ENCODE data around the gene NDUFB8.
A peak's percentile ranks its signal among the peaks of the same experiment; 100 is the strongest.
"Not testable (repeated sequence)": the region's sequence is repeated elsewhere in the genome, so short reads cannot be mapped to it uniquely, and the experiment has no call there.

NDUFB8 gene

DNA sequence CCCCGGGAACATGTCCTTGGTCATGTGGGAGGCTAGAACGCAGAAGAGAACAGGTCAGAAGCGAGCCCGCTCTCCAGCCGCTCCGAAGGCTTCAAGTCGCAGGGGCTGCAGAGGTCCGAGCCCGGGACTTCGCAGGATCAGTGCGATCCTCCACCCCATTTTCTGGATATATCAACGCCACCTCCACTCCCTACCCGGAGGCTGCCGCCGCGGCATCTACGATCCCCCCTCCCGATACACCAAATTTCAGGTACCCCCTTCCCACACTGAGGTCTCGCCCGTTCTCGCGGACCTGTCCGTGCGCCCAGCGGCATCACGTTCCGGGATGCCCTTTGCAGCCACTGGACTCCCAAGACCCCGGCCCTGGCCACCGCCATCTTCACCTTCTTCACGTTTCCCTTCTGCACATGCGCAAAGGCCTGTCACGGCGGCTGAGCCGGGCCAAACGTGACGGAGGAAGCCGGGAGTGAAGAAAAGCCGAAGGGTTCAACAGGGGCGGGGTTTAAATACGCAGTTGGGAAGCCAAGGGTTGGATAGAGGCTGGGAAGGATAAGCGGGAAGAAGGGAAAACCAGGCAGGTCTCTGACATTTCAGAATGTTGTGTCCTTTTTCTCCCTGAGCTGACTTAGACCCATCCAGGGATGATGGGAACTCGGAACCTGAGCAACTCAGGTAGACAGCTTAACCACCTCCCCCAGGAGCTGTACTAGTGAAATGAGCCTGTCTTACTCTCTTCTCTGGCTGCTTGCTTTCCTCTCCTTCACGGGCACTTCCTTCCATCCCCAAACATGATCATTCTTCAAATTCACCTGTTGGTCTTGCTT lies at the start of gene NDUFB8:
TSS of gene NDUFB8 (minus strand) at position 397 of the 824 bp plus-strand sequence. CDS start at position 377, 20 bp downstream.
- peak; percentile 69 to 82 for DNase-seq

GRCh38 chr10:100576282-100576635 lies 46.6 kb upstream of the NDUFB8 start:
- no peak for DNase-seq

GRCh38 chr10:100575585-100576281 lies 46.1 kb upstream of the NDUFB8 start:
- DNase-seq = no peak

DNA sequence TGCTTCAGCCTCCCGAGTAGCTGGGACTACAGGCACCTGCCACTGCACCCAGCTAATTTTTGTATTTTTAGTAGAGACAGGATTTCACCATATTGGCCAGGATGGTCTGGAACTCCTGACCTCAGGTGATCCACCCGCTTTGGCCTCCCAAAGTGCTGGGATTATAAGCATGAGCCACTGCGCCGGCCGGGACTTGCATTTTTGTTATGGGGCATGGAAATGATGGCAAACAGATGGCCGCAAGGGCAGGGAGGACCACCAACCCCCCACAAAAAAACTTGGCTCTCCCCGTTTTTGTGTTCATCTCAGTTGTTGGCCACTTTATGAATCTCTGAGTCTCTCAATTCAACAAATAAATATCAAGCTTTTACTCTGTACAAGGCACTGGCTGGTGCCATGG lies 45.5 kb upstream of the NDUFB8 start:
- not testable (repeated sequence) for DNase-seq

- no peak for DNase-seq
Measured at GRCh38 chr10:100571084-100571856, 41.6 kb upstream of the NDUFB8 start.

- DNase-seq = no peak
Measured at GRCh38 chr10:100570506-100570905, 40.8 kb upstream of the NDUFB8 start.

DNA sequence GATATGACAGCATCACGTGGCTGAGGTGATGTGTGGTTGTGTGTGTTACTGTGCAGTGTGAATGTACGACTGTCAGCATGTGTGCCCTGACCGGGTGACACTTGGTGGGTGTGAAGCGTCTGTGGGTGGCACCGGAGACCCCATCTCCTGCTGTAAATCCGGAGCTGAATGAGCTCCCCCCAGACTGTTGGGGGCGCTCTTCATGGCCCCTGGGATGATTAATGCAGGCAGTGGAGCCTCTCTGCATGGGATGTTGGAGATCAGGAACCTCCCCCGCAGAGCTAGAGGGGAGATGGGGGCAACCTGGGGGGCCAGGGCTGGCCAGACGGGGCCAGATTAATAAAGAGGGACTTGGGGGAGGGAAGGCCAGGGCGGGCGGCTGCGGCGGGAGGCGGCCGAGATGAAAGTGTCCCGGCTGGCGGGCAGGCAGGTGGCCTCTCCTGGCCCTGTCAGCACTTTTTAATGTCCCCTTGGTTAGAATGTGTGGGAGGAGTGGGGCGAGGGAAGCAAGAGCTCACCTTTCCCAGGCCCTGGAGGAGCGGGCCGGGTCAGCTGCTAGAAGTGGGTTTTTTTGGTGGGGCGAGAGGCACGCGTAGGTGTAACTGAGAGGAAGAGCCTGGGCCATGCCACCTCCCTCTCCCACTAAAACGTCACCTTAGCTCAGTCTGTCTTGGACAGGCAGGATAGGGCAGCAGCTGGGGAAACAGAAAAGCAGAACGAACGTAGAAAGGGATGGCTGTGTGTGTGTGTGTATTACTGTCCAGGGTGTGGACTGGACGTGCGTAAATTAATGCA lies 40.2 kb upstream of the NDUFB8 start:
- DNase-seq = no peak

DNA sequence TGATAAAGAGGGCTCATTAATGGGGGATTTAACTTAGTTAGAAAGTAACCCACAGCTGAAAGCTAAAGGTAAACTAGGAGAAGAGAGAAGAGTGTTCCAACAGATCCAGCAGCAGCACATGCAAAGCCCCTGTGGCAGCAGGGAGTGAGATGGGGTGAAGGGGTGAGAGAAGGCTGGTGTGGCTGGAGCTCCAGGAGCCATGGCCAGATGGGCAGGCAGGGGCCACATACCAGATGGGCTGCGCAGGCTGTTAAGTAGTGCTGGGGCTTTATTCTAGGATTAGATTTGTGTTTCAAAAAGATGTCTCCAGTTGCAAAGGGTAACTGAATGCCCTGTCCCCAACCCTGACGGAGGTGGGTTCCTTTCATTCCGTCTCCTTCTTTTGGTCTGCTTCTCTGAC lies 39.2 kb upstream of the NDUFB8 start:
- no peak for DNase-seq

DNA sequence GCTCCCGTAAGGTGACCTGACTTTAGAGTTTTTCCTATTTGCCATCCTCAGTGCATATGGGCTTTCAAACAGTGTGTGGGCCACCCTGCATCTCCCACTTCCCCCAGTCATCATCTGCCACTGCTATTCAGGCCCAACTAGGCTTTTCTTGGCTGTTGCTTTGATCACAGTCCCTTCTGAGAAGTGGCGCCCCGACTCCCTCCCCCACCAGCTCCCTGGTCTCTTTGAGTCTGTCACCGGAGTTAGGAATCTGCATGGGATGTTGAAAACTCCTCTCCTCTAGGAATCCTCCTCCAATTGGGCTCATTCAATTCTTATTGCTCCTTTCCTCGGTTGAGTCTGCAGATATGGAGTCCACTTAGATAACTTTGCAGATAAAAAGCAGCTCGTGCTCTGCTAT lies 38.2 kb upstream of the NDUFB8 start:
- DNase-seq = no peak

DNA sequence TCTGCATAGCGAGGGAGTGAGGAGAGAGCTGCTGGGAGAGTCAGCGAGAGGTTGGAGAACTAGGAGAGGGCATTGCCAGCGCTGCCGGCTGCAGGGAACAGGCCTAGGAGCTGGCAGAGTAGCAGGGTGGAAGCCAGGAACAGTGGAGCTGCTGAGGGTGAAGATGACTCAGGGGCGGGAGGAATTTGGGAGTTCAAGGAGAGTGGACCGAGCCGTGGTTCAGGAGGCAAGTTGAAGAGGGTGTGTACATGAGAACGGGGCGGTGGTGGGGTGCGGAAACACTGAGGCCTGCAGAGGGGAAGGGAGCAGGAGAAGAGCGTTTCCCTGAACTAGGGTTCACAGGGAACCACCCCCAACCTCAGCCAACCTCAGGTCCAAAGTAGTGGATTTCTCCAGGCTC lies 37.6 kb upstream of the NDUFB8 start:
- DNase-seq = no peak

GRCh38 chr10:100566561-100566960 lies 36.9 kb upstream of the NDUFB8 start:
- DNase-seq = no peak

DNA sequence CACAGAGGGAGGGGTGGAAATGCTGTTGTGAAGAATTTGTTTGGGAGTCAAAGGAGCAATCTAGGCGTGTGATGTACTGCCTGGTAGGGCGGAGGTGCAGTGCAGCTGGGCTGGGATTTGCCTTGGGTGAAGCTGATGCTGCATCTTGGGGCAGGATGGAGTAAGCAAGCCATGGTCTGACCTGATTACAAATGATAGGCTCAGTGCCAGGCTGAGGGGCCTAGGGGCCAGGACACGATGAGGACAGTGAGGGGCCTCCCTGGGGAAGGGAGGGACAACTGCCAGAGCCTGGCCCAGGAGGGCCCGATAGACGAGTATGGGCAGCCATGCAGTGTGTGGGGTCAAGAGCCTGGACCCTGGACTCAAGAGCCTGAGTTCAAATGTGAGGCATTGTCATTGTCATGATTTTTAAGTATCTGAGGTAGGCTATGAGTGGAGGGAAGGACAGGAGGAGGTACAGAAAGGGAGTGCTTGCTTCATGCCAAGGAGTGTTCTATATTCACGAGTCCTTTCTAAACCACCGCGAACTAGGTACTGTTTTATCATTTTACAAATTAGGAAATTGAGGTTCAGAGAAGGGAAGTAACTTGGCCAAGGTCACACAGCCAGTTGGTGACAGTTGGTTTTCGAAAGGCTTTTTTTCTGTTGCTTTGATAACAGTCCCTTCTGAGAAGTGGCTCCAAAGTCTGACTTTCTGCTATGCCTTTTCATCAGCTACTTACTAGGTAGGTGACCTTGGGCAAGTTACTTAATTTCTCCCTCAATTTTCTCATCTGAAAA lies 35.7 kb upstream of the NDUFB8 start:
- DNase-seq = no peak

- DNase-seq = no peak
Measured at GRCh38 chr10:100562008-100562672, 32.5 kb upstream of the NDUFB8 start.

DNA sequence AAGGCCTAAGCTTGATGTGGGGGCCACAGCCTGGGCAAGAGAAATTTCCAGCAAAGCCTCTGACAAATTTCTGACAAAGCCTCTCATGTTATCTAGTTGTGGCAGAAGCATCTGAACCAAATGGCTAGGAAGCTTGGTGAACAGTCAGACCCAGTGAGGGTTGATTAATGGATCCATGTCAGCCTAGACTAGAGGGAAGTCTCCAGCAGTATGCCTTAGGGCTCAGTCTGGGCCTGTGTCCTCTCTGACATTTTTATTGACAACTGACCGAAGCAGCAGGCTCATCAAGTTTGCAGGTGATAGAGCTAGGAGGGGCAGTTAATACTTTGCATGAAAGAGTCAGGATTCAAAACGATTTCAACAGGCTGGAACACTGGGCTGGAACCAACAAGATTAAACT lies 31.3 kb upstream of the NDUFB8 start:
- DNase-seq = no peak

DNA sequence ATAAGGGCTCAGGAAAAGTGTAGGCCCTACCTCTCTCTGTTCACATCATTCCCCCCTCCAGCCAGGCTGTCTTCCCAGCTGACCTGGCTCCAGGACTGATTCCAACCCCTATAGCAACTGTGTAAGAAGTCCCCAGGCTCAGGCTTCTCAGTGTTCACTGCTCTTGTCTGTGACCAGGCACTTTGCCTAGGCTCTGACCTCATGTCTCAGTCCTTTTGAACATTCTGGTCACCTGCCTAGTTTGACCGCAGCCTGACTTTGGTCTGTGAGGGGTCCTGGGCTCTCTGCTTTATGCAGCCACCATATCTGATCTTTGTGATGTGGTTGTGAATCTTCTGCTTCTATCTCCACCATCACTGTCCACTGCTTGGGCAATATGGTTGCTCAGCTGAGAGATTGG lies 30.6 kb upstream of the NDUFB8 start:
- DNase-seq = no peak

- no peak for DNase-seq
Measured at GRCh38 chr10:100554902-100555301, 25.2 kb upstream of the NDUFB8 start.

GRCh38 chr10:100553929-100554328 lies 24.3 kb upstream of the NDUFB8 start:
- no peak for DNase-seq

DNA sequence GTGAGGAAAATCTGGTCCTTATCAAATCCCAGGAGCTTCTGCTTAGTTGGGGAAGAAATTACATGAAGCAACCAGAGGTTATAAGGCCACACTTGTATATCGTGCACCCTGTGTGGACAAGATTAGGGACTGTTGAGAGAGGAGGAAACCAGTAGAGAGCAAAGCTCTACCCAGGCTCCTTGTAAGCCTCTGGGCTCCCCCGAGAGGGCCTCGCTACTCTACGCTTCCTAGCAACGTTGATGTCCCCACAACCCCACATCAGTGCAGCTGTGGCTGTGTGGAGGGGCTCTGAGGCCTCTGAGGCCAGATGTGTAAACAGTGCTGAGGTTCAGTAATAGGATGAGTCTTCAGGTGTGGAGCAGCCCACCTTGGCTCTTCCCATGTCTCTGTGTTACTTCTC lies 22.1 kb upstream of the NDUFB8 start:
- no peak for DNase-seq

DNA sequence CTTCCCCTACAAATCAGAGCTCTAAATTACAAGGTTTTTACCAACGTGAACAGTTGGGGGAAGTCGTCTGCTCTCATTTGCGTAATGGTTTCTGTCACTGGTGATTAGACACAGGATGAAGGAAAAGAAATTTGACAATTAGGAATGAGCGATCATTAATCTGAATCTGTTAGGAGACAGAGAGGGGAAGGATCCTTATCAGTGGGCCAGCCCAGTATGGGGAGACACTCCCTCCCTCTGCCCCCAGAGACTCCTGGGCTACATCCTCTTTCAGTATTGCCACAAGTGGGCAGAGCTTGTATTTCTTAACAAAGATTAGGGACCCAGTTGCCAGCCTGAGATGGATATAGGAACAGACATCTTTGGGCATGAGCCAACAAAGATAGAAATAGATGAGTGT lies 21.5 kb upstream of the NDUFB8 start:
- no peak for DNase-seq

GRCh38 chr10:100544950-100545349 lies 15.3 kb upstream of the NDUFB8 start:
- no peak for DNase-seq

- no peak for DNase-seq
Measured at GRCh38 chr10:100537475-100537874, 7.8 kb upstream of the NDUFB8 start.

Data from SW 1271 (cell line).